SK-N-MC (cell line): Measurements from ENCODE around the gene ZNF521.

Experiments used
- EZH2 ChIP-seq: fragments of 200-600 bp; sonication (generic); IDR thresholded peaks from one replicate; pipeline ENCODE4 v1.6.1; 2017; ENCODE audit warnings: antibody characterized with exemption
- POLR2AphosphoS5 ChIP-seq: IDR thresholded peaks from 2 replicates; pipeline ENCODE4 v1.6.1; 2012; ENCODE audit warnings: mild to moderate bottlenecking, low read depth, low read length, borderline replicate concordance

GRCh38 chr18:25248755-25249154 is 103.2 kb downstream of the ZNF521 start:
- TF ChIP-seq EZH2 (no peak), POLR2AphosphoS5 (no peak)
